PFSK-1 (cell line): Measurements from ENCODE around the gene PTCH1.

Source experiments
- FOXP2 ChIP-seq: optimal IDR thresholded peaks from 2 replicates; pipeline ENCODE3; 2011; ENCODE audit warnings: borderline replicate concordance, control low read depth, inconsistent platforms; ENCODE audit not compliant: insufficient read depth; ENCODE audit errors: extremely low read length, extremely low read depth
- POLR2AphosphoS5 ChIP-seq: IDR thresholded peaks from 2 replicates; pipeline ENCODE4 v1.6.1; 2012; ENCODE audit warnings: low read depth, mild to moderate bottlenecking, control low read depth, low read length, moderate library complexity
- REST ChIP-seq, 2 experiments: IDR thresholded peaks; 2 replicates each; pipeline versions ENCODE4 v1.6.1 to v1.8.0; 2011 to 2012; ENCODE audit warnings: low read depth in 2 of 2, low read length in 2 of 2, control low read depth in 1 of 2, inconsistent platforms in 1 of 2, mild to moderate bottlenecking in 1 of 2, moderate library complexity in 1 of 2; ENCODE audit not compliant: insufficient read depth in 1 of 2
- SIN3A ChIP-seq: IDR thresholded peaks from 2 replicates; pipeline ENCODE4 v1.6.1; 2012; ENCODE audit warnings: mild to moderate bottlenecking, low read length, moderate library complexity, borderline replicate concordance; ENCODE audit not compliant: insufficient read depth

GRCh38 chr9:95478335-95478734 is 38.4 kb downstream of the PTCH1 start:
- TF ChIP-seq FOXP2 (no peak), REST (IDR thresholded peaks at IDR 0.05; ENCODE audit: insufficient read depth in 1 of 2, low read depth in 2 of 2, low read length in 2 of 2) (no peak), POLR2AphosphoS5 (no peak), SIN3A (no peak)
